Tibial nerve (tissue), 4 donors: ENCODE results near the gene DHTKD1.

Experiments used
- CTCF ChIP-seq, 5 experiments: fragments of 200-600 bp in 3 of 5; fragments of 450-650 bp in 2 of 5; sonication (generic) in 3 of 5; IDR thresholded peaks; one replicate each; pipeline ENCODE4 v1.5.1; 2016 to 2019; ENCODE audit warnings: antibody characterized with exemption in 5 of 5, mild to moderate bottlenecking in 3 of 5, moderate library complexity in 2 of 5
- EP300 ChIP-seq, 2 donors: sonication (generic); formaldehyde crosslinking; IDR thresholded peaks; one replicate each; pipeline ENCODE4 v1.6.1; 2017; ENCODE audit warnings: antibody characterized with exemption in 2 of 2, mild to moderate bottlenecking in 1 of 2
- POLR2A ChIP-seq, 2 donors: fragments of 450-650 bp; IDR thresholded peaks; one replicate each; pipeline ENCODE4 v1.6.1; 2017; ENCODE audit warnings: antibody characterized with exemption in 2 of 2, mild to moderate bottlenecking in 2 of 2, moderate library complexity in 2 of 2

- TF ChIP-seq POLR2A (IDR thresholded peaks at IDR 0.05) (no peak), CTCF (IDR thresholded peaks at IDR 0.05) (no peak), EP300 (IDR thresholded peaks at IDR 0.05) (no peak)
Observed at GRCh38 chr10:12062754-12063482, 5.8 kb upstream of the DHTKD1 start.
